Smooth muscle cell (in vitro differentiated cells): Measurements from ENCODE around the gene B3GALT6. TPM values are rescaled to one million over a fixed set of nuclear protein-coding genes. Genes with fewer than 3 reads are reported as not detected.

Experiments
- DNase-seq: peaks from one replicate; lab custom pipeline; 2025; ENCODE audit not compliant: unreplicated experiment; lab: John Stamatoyannopoulos, UW
- H2AFZ ChIP-seq: fragments of 200-600 bp; sonication (generic); 2 replicates; pipeline ENCODE4 v1.6.0; 2016; ENCODE audit warnings: antibody characterized with exemption, low read depth, mild to moderate bottlenecking
- H3F3A ChIP-seq: fragments of 200-600 bp; sonication (generic); 2 replicates; pipeline ENCODE4 v1.6.0; 2017; ENCODE audit warnings: antibody characterized with exemption, low read depth
- H3K27ac ChIP-seq: fragments of 200-600 bp; sonication (generic); 2 replicates; pipeline ENCODE4 v1.5.1; 2016; ENCODE audit warnings: low read depth, mild to moderate bottlenecking
- H3K27me3 ChIP-seq: fragments of 200-600 bp; sonication (generic); 2 replicates; pipeline ENCODE4 v1.6.1; 2016; ENCODE audit warnings: low read depth, mild to moderate bottlenecking
- H3K36me3 ChIP-seq: fragments of 200-600 bp; sonication (generic); 2 replicates; pipeline ENCODE4 v1.5.1; 2016; ENCODE audit warnings: low read depth
- H3K4me1 ChIP-seq: fragments of 200-600 bp; sonication (generic); 2 replicates; pipeline ENCODE4 v1.5.1; 2016; ENCODE audit warnings: low read depth
- H3K4me2 ChIP-seq: fragments of 200-600 bp; sonication (generic); 2 replicates; pipeline ENCODE4 v1.6.0; 2016; ENCODE audit warnings: mild to moderate bottlenecking
- H3K4me3 ChIP-seq: fragments of 200-600 bp; sonication (generic); 2 replicates; pipeline ENCODE4 v1.5.1; 2016; ENCODE audit warnings: mild to moderate bottlenecking
- H3K79me2 ChIP-seq: fragments of 200-600 bp; sonication (generic); 2 replicates; pipeline ENCODE4 v1.6.0; 2016; ENCODE audit warnings: low read depth, mild to moderate bottlenecking
- H3K9ac ChIP-seq: fragments of 200-600 bp; sonication (generic); 2 replicates; pipeline ENCODE4 v1.6.0; 2016; ENCODE audit warnings: low read depth
- H3K9me3 ChIP-seq: fragments of 200-600 bp; sonication (generic); replicated peaks from 2 replicates; pipeline ENCODE4 v1.5.1; 2016; ENCODE audit warnings: low read depth
- H4K20me1 ChIP-seq: fragments of 200-600 bp; sonication (generic); 2 replicates; pipeline ENCODE4 v1.6.0; 2016; ENCODE audit warnings: low read depth
- CTCF ChIP-seq: fragments of 200-600 bp; sonication (generic); IDR thresholded peaks from 2 replicates; pipeline ENCODE4 v1.5.1; 2017; ENCODE audit warnings: borderline replicate concordance, mild to moderate bottlenecking, antibody characterized with exemption; ENCODE audit not compliant: insufficient read depth, poor library complexity, severe bottlenecking
- WGBS: methylation state at CpG from one replicate; pipeline ENCODE4 v1.1.7; 2016; ENCODE audit warnings: low lambda C conversion rate; 5-methylcytosine and 5-hydroxymethylcytosine counted together
- polyA plus RNA-seq: library from polyadenylated mRNA; unstranded; fragments of >200 nt; fragmentation: Nextera tagmentation; extraction: Ambion mirVana; gene quantifications from 2 replicates; pipeline ENCODE4 v1.2.1, GENCODE V29; 2016
- total RNA-seq: library from RNA; depleted of rRNA; stranded (reverse); fragments of >200 nt; gene quantifications from 2 replicates; pipeline ENCODE4 v1.2.3, GENCODE V29; 2014

B3GALT6 gene
- total and polyA plus RNA-seq, 2 experiments from 2014 or later: 15.0 to 33.2 TPM

GRCh38 chr1:1279028-1279427, 47.0 kb downstream of the B3GALT6 start:
- H3K4me1 ChIP-seq: peaks cover 6% of the 10 kb centered on the region
- no peaks in the 10 kb centered on the region for H3K36me3 ChIP-seq
- WGBS: 75% methylated on average over 14 of the region's 17 CpGs
- H3K4me3 ChIP-seq: no peak overlapping the region
- no peaks in the 10 kb centered on the region for H3F3A ChIP-seq
- no peaks in the 10 kb centered on the region for H3K9me3 ChIP-seq
- H2AFZ ChIP-seq: no peak overlapping the region
- H4K20me1 ChIP-seq: no peaks in the 10 kb centered on the region
- H3K4me2 ChIP-seq: no peak overlapping the region
- no peak for DNase-seq
- H3K27ac ChIP-seq: no peak overlapping the region
- no peak overlapping the region for H3K9ac ChIP-seq
- no peaks in the 10 kb centered on the region for H3K79me2 ChIP-seq
- no peak for TF ChIP-seq CTCF
- H3K27me3 ChIP-seq: no peaks in the 10 kb centered on the region

- no peaks in the 10 kb centered on the region for H3F3A ChIP-seq
- H3K9me3 ChIP-seq: no peaks in the 10 kb centered on the region
- no peak overlapping the region for H3K27ac ChIP-seq
- H3K36me3 ChIP-seq: no peaks in the 10 kb centered on the region
- no peaks in the 10 kb centered on the region for H4K20me1 ChIP-seq
- WGBS: 95% methylated on average over 20 of the region's 21 CpGs
- no peak for DNase-seq
- no peaks in the 10 kb centered on the region for H3K4me1 ChIP-seq
- no peaks in the 10 kb centered on the region for H3K79me2 ChIP-seq
- no peak overlapping the region for H3K9ac ChIP-seq
- TF ChIP-seq CTCF: no peak
- no peaks in the 10 kb centered on the region for H3K27me3 ChIP-seq
- H3K4me3 ChIP-seq: no peak overlapping the region
- H3K4me2 ChIP-seq: no peak overlapping the region
- H2AFZ ChIP-seq: no peak overlapping the region
Observed at GRCh38 chr1:1280782-1281481, 48.9 kb downstream of the B3GALT6 start.

DNA sequence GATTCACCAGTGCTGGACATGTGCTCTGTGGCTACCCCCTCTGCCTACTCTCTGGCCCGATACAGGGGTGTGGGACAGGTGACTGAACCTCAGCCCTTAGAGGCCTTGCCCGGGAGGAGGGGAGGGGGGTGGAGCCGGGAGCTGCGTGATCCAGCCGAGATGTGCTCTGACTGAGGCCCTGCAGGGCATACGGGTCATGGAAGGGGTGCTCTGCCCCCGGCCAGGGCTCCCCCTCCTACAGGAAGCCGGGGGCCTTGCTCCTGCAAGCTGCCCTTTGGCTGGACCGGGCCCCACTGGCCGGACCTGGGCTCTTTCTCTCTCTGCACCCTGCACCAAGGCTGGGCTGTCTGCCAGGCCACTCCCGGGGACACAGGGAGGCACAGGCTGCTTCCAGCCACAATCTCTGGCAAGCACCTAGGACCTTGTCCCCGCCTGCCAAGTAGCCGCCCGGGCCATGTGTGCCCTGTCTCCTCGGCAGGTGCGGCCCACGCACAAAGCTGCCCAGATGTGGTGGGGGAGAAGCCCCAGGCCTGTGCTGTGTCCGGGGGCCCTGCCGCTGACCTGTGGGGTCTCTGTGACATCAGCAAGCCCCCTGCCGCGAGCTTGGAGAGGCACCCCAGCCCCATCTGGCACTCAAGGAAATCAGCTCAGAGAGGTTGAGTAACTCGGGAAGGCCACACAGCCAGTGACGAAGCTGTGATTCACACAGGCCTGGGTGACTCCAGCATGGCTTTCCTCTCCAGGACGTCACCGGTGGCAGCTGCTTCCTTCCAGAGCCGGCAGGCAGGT, 49.7 kb downstream of the B3GALT6 start:
- no peak overlapping the region for H2AFZ ChIP-seq
- no peak overlapping the region for H3K4me2 ChIP-seq
- WGBS: 86% methylated on average over 25 of the region's 26 CpGs
- no peak for TF ChIP-seq CTCF
- H3K4me1 ChIP-seq: no peaks in the 10 kb centered on the region
- H3K36me3 ChIP-seq: no peaks in the 10 kb centered on the region
- DNase-seq: no peak
- no peak overlapping the region for H3K27ac ChIP-seq
- no peaks in the 10 kb centered on the region for H3K79me2 ChIP-seq
- H3K27me3 ChIP-seq: no peaks in the 10 kb centered on the region
- H3K9ac ChIP-seq: no peak overlapping the region
- no peaks in the 10 kb centered on the region for H3K9me3 ChIP-seq
- H4K20me1 ChIP-seq: no peaks in the 10 kb centered on the region
- H3K4me3 ChIP-seq: no peak overlapping the region
- H3F3A ChIP-seq: no peaks in the 10 kb centered on the region
